Upper lobe of left lung (tissue), 4 donors: ENCODE measurements around the gene HOXA1.
A peak's percentile ranks its signal among the peaks of the same experiment; 100 is the strongest.

Experiments used
- CTCF ChIP-seq, 6 experiments: fragments of 450-650 bp in 4 of 6; fragments of 200-600 bp in 2 of 6; sonication (generic) in 2 of 6; IDR thresholded peaks; one replicate each; pipeline ENCODE4 v1.5.1; 2016 to 2019; ENCODE audit warnings: antibody characterized with exemption in 6 of 6
- POLR2A ChIP-seq, 4 donors: fragments of 450-650 bp; IDR thresholded peaks; one replicate each; pipeline ENCODE4 v1.5.1; 2016 to 2017; ENCODE audit warnings: antibody characterized with exemption in 4 of 4, mild to moderate bottlenecking in 2 of 4
- POLR2AphosphoS5 ChIP-seq, 2 donors: sonication (generic); formaldehyde crosslinking; IDR thresholded peaks; one replicate each; pipeline ENCODE4 v1.5.1; 2017; ENCODE audit warnings: antibody characterized with exemption in 2 of 2

GRCh38 chr7:27098578-27099451 is 3.0 kb upstream of the HOXA1 start:
- TF ChIP-seq CTCF (IDR thresholded peaks at IDR 0.05) (no peak), POLR2AphosphoS5 (IDR thresholded peaks at IDR 0.05) (peak in 1 of 2 donors; percentile 39), POLR2A (IDR thresholded peaks at IDR 0.05) (no peak)
